ENCODE data around the gene PLA2G3.

The PLA2G3 gene

DNA sequence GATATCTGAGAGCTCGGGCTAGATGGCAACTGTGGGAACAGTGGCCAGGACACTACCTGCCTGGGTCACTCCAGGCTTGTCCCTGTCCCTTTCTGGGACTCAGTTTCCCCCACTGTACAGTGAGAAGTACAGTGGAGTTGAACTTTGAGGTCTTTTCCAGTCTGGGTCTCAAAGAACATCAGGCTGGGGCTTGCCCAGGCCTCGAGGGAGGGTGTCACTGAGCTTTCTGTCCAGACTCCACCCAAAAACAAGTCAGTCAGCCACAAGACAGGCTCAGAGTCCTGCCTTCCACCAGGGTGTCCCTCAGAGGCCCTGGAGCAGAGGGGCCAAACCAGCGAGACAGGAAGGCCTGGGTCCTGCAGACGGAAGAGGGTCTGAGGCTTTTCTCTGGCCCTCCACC is 2.0 kb upstream of the PLA2G3 start:
- DNase-seq (ENCODE audit: low spot score), result no peak
- TF ChIP-seq, protein P1, sequence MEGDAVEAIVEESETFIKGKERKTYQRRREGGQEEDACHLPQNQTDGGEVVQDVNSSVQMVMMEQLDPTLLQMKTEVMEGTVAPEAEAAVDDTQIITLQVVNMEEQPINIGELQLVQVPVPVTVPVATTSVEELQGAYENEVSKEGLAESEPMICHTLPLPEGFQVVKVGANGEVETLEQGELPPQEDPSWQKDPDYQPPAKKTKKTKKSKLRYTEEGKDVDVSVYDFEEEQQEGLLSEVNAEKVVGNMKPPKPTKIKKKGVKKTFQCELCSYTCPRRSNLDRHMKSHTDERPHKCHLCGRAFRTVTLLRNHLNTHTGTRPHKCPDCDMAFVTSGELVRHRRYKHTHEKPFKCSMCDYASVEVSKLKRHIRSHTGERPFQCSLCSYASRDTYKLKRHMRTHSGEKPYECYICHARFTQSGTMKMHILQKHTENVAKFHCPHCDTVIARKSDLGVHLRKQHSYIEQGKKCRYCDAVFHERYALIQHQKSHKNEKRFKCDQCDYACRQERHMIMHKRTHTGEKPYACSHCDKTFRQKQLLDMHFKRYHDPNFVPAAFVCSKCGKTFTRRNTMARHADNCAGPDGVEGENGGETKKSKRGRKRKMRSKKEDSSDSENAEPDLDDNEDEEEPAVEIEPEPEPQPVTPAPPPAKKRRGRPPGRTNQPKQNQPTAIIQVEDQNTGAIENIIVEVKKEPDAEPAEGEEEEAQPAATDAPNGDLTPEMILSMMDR (IDR thresholded peaks at IDR 0.05; ENCODE audit: borderline replicate concordance, control extremely low read depth, extremely low read depth, insufficient read depth, missing control alignments), result no peak
- in situ Hi-C loops (cut with MboI; ENCODE audit: low sequenced_read_pairs, unreplicated experiment), result no loop called here

- in situ Hi-C loops (cut with MboI; ENCODE audit: low sequenced_read_pairs, unreplicated experiment), result no loop called here
- no peak for DNase-seq (ENCODE audit: low spot score)
- TF ChIP-seq, protein P1 (IDR thresholded peaks at IDR 0.05; ENCODE audit: borderline replicate concordance, control extremely low read depth, extremely low read depth, insufficient read depth, missing control alignments), result no peak
Measured at GRCh38 chr22:31141551-31141950, 1.2 kb upstream of the PLA2G3 start.

DNA sequence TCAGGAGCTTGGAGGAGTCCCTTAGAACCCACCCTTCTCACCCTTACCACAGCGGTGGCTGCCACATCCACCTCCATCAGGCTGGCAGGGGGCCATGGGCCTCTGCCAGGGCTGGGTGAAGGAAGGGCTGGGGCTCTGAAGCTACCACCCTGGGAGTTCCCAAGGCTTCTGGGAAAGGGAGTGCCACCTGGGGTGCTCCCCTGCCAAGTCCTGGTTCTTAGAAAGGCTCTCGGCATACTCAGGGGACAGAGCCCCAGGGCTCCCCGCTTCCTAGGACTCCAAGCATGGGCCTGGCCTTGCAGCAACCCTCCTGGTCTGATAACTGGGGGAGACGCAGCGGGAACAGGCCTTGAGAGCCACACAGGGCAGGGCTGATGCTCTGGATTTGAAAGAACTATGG is 438 bp upstream of the PLA2G3 start:
- TF ChIP-seq, protein P1 (IDR thresholded peaks at IDR 0.05; ENCODE audit: borderline replicate concordance, control extremely low read depth, extremely low read depth, insufficient read depth, missing control alignments), result no peak
- peak; percentile 27 for DNase-seq (ENCODE audit: low spot score)
- in situ Hi-C loops (cut with MboI; ENCODE audit: low sequenced_read_pairs, unreplicated experiment), result no loop called here

- no peak for DNase-seq (ENCODE audit: low spot score)
- TF ChIP-seq, protein P1 (IDR thresholded peaks at IDR 0.05; ENCODE audit: borderline replicate concordance, control extremely low read depth, extremely low read depth, insufficient read depth, missing control alignments), result no peak
- in situ Hi-C loops (cut with MboI; ENCODE audit: low sequenced_read_pairs, unreplicated experiment), result no loop called here
Measured at GRCh38 chr22:31139066-31139465, 1.2 kb downstream of the PLA2G3 start.

- in situ Hi-C loops (cut with MboI; ENCODE audit: low sequenced_read_pairs, unreplicated experiment), result no loop called here
- peak; percentile 23 for DNase-seq (ENCODE audit: low spot score)
- TF ChIP-seq, protein P1 (IDR thresholded peaks at IDR 0.05; ENCODE audit: borderline replicate concordance, control extremely low read depth, extremely low read depth, insufficient read depth, missing control alignments), result no peak
Measured at GRCh38 chr22:31138126-31138525, 2.2 kb downstream of the PLA2G3 start.

DNA sequence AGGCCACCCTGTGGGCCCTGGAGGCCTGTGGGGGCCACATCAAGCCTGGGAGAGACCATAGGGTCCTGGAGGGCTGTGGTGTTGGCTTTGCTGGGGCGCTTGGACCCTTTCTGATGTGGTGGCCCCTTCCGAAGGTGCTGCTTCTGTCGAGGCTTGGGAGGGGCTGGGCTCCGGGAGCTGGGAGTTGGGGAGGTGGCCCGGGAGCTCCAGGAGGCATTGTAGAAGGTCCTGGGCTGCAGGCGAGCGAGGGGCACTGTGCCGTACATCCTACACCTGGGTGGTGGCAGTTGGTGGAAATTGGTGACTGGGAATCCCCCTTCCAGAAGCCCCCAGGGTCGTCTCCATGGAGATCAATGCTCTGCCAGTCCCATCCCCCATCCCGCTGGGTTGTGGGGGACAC is 2.6 kb downstream of the PLA2G3 start:
- TF ChIP-seq, protein P1 (IDR thresholded peaks at IDR 0.05; ENCODE audit: borderline replicate concordance, control extremely low read depth, extremely low read depth, insufficient read depth, missing control alignments), result no peak
- in situ Hi-C loops (cut with MboI; ENCODE audit: low sequenced_read_pairs, unreplicated experiment), result no loop called here
- peak; percentile 21 for DNase-seq (ENCODE audit: low spot score)

GRCh38 chr22:31136711-31137110 is 3.6 kb downstream of the PLA2G3 start:
- in situ Hi-C loops (cut with MboI; ENCODE audit: low sequenced_read_pairs, unreplicated experiment), result no loop called here
- TF ChIP-seq, protein P1 (IDR thresholded peaks at IDR 0.05; ENCODE audit: borderline replicate concordance, control extremely low read depth, extremely low read depth, insufficient read depth, missing control alignments), result no peak
- DNase-seq (ENCODE audit: low spot score), result peak; percentile 15

Measured in GM13976 (cell line).